Subcutaneous abdominal adipose tissue (tissue), 5 donors: ENCODE measurements around the gene ERVMER34-1.

Experiments
- H3K27ac ChIP-seq: one replicate; pipeline ENCODE4 v1.7.0; 2013; ENCODE audit warnings: low read depth, mild to moderate bottlenecking, inconsistent platforms, low read length, moderate library complexity
- H3K27me3 ChIP-seq, 5 donors: one replicate each; pipeline ENCODE4 v1.7.0; 2013; ENCODE audit warnings: low read length in 5 of 5, inconsistent platforms in 1 of 5; ENCODE audit not compliant: control insufficient read depth in 5 of 5, insufficient read depth in 4 of 5
- H3K36me3 ChIP-seq, 5 donors: one replicate each; pipeline ENCODE4 v1.7.0; 2013; ENCODE audit warnings: low read length in 5 of 5; ENCODE audit not compliant: control insufficient read depth in 5 of 5, insufficient read depth in 5 of 5
- H3K4me1 ChIP-seq, 5 donors: one replicate each; pipeline ENCODE4 v1.7.0; 2013; ENCODE audit warnings: low read length in 5 of 5, mild to moderate bottlenecking in 3 of 5, moderate library complexity in 1 of 5; ENCODE audit not compliant: control insufficient read depth in 5 of 5, insufficient read depth in 5 of 5
- H3K4me3 ChIP-seq, 5 donors: one replicate each; pipeline ENCODE4 v1.7.0; 2013; ENCODE audit warnings: low read length in 5 of 5, low read depth in 1 of 5
- H3K9ac ChIP-seq, 5 donors: one replicate each; pipeline ENCODE4 v1.7.0; 2013; ENCODE audit warnings: low read length in 5 of 5, mild to moderate bottlenecking in 4 of 5, moderate library complexity in 3 of 5
- H3K9me3 ChIP-seq, 5 donors: one replicate each; pipeline ENCODE4 v1.7.0; 2013; ENCODE audit warnings: low read length in 5 of 5; ENCODE audit not compliant: control insufficient read depth in 5 of 5
- donor health status: healthy.
- donor health status: healthy.
- donor health status: healthy.
- donor health status: healthy.
- donor health status: healthy.

ERVMER34-1 gene

DNA sequence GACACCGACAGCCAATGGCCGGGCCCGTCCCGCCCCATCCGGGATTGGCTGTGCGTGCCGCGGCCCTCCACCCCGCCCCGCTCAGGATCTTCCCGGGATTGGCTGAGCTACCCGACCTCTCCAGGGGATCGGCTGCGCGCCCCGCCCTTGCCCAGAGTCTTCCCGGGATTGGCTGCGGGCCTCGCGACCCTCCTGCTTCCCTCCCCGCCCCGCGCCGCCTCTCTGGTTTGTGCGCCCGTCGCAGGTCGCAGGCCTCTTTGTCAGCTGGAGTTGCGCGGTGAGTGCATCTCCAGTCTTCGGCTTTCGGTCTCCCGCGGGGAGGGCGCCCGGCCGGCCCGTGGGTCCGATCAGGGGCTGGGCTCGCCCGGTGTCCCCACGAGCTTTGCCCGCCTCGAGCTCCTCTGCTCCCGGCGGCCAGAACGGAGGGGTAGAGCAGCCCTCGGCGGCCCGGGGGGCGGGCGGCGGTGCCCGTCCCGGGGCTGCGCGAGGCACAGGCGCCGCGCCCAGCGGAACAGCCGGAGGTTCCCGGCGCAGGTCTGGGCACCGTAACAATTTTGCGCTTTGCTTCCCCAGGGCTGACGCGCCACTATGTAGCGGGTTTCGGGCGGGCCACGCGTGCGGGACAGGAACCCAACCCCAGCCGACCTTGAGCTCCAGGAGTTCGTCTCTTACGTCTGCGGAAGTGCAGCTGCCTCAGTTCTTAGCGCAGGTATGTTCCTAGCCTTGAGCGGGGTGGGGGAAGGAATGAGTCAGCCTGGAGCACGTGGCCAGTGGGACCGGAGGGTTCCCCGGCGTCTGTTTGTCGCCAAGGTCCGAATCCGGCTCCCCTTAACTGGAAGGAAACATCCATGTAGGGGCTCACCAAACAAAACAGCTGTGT, 38.7 kb downstream of the ERVMER34-1 start:
- H3K9ac ChIP-seq = peak overlapping the region in 4 of 5 donors; percentile 57 to 87 (median 76)
- H3K27ac ChIP-seq = peak overlapping the region; percentile 71
- peaks cover 3 to 20% (median 15%) of the 10 kb centered on the region in 5 donors for H3K4me1 ChIP-seq
- peaks cover 0 to 10% (median 3%) of the 10 kb centered on the region in 5 donors for H3K36me3 ChIP-seq
- peak overlapping the region; percentile 71 to 84 (median 82) for H3K4me3 ChIP-seq
- H3K9me3 ChIP-seq = no peaks in the 10 kb centered on the region
- no peaks in the 10 kb centered on the region for H3K27me3 ChIP-seq

DNA sequence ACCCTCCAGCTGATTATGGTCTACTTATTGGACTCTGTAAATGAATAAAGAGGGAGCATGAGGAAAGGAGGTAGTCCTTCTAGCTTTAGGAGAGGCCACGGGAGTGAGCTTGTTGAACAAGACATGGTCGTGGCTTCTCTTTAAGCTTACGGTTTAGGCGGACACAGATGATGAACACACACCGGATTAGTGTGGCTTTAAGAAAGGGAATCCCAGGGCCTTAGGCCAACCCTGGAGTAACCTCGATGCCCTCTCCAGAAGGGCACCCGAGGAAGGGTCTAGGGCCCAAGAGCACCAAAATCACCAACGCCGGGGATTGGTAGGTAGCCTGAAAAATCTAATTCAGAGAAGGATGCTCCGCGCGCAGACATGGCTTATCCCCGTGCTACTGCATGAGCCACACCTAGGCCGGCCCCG, 39.4 kb downstream of the ERVMER34-1 start:
- Histone ChIP-seq H3K9ac (peak overlapping the region in 1 of 5 donors; percentile 42), H3K36me3 (peaks cover 0 to 10% (median 3%) of the 10 kb centered on the region in 5 donors), H3K27ac (no peak overlapping the region), H3K9me3 (no peaks in the 10 kb centered on the region), H3K4me3 (peak overlapping the region; percentile 40 to 84 (median 61)), H3K27me3 (no peaks in the 10 kb centered on the region), H3K4me1 (peaks cover 3 to 20% (median 15%) of the 10 kb centered on the region in 5 donors)

DNA sequence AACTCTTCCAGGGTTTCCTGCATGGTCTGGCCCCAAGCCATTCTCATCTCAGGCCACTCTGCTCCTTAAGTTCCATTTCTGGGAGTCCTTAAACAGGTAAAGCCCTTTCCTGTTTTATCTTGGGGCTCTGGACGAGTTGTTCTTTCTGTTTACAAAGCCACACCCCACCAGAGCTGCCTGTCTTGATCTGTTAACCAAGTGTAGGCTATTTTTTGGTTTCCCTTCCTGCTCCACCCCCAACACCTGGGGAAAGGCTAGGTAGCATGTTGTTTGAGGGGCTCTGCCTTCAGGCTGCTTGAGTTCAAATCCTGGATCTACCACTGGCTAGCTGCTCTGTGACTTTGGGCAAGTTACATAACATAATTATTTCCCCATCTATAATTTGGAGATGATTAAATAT, 40.0 kb downstream of the ERVMER34-1 start:
- H3K36me3 ChIP-seq = peaks cover 0 to 8% (median 3%) of the 10 kb centered on the region in 5 donors
- H3K27ac ChIP-seq = no peak overlapping the region
- H3K4me3 ChIP-seq = no peak overlapping the region

DNA sequence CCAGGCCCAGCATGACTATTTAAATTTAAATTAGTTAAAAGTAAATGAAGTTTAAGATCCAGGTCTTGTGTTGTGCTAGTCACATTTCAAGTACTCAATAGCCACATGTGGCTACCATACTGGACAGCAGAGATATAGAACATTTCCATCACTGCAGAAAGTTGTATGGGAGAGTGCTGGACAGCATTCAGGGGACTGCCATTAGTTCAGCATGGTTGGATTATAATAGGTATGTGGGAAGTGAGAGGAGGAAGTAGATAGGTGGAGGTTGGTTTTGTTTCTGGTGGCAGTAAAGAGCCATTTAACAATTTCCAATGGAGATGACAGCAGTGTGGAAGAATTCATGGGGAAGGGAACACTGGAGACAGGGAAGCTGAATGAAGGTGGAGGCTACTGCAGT, 42.1 kb downstream of the ERVMER34-1 start:
- H3K27me3 ChIP-seq = no peaks in the 10 kb centered on the region
- no peak overlapping the region for H3K27ac ChIP-seq
- no peak overlapping the region for H3K9ac ChIP-seq
- no peaks in the 10 kb centered on the region for H3K9me3 ChIP-seq
- no peaks in the 10 kb centered on the region for H3K36me3 ChIP-seq
- no peak overlapping the region for H3K4me3 ChIP-seq
- H3K4me1 ChIP-seq = peaks cover 3 to 21% (median 19%) of the 10 kb centered on the region in 5 donors

More for the DNA sequence above, 40.0 kb downstream of the ERVMER34-1 start:
- Histone ChIP-seq H3K27me3 (no peaks in the 10 kb centered on the region), H3K4me1 (peaks cover 3 to 20% (median 15%) of the 10 kb centered on the region in 5 donors), H3K9me3 (no peaks in the 10 kb centered on the region), H3K9ac (no peak overlapping the region)

DNA sequence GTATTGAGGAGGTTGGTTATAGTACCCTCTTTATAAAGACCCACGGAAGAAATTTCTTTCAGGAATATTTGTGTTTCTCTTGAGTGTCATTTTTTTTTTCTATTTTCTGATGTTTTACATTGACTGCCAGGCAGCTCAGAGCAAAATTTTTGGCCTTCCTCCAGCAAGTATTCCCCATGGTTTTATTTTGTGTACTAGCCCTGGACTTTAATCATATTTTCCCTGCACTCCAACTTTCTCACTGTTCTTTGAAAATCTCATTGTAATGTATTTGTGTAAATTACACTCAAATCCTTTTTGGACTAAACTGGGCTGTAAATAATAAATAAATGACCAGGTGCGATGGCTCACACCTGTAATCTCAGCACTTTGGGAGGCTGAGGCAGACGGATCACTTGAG, 46.6 kb downstream of the ERVMER34-1 start:
- H3K27ac ChIP-seq = no peak overlapping the region
- H3K9me3 ChIP-seq = no peaks in the 10 kb centered on the region
- H3K4me3 ChIP-seq = no peak overlapping the region
- H3K36me3 ChIP-seq = no peaks in the 10 kb centered on the region
- peaks cover 0 to 3% (median 0%) of the 10 kb centered on the region in 5 donors for H3K4me1 ChIP-seq
- no peaks in the 10 kb centered on the region for H3K27me3 ChIP-seq
- H3K9ac ChIP-seq = no peak overlapping the region

DNA sequence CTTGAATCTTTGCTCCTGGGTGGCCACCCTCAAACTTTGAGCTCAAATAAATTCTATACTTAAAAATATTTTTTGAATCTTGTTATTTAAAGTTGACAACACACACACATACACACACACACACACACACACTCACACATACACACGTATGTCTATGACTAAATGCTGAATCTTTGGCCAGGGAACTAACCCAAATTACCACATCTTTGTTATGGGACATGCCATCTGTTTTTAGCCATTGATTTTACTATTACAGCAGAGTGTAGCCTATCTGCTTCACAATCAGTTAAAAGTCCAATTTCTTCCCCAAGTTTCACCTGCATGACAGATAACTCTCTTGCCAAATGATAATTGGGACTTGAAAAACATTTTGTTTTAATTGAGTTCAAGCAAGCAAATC, 47.1 kb downstream of the ERVMER34-1 start:
- Histone ChIP-seq H3K4me3 (no peak overlapping the region), H3K9ac (no peak overlapping the region), H3K27me3 (no peaks in the 10 kb centered on the region), H3K27ac (no peak overlapping the region), H3K36me3 (no peaks in the 10 kb centered on the region), H3K9me3 (no peaks in the 10 kb centered on the region), H3K4me1 (peaks cover 0 to 3% (median 0%) of the 10 kb centered on the region in 5 donors)

DNA sequence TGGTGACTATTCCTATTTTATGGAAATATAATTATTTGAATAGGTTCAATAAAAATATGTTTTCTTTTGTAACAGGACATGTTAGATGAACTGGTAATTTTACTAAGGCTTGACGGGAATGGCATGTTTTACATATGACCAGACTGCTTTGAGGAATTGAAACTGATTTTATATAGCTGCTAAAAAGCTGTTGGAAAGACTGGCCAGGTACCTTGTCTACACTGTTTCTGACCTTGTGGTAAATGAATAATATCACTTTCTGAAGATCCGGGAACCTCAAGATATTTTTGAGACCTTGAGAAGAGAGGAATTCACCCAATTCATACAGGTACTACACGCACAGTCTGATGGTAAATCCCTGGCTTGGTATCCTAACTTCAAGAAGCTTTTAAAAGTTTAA, 50.0 kb downstream of the ERVMER34-1 start:
- Histone ChIP-seq H3K27ac (no peak overlapping the region), H3K9ac (no peak overlapping the region), H3K9me3 (no peaks in the 10 kb centered on the region), H3K4me1 (peaks cover 0 to 4% (median 3%) of the 10 kb centered on the region in 5 donors), H3K27me3 (no peaks in the 10 kb centered on the region), H3K36me3 (no peaks in the 10 kb centered on the region), H3K4me3 (no peak overlapping the region)

DNA sequence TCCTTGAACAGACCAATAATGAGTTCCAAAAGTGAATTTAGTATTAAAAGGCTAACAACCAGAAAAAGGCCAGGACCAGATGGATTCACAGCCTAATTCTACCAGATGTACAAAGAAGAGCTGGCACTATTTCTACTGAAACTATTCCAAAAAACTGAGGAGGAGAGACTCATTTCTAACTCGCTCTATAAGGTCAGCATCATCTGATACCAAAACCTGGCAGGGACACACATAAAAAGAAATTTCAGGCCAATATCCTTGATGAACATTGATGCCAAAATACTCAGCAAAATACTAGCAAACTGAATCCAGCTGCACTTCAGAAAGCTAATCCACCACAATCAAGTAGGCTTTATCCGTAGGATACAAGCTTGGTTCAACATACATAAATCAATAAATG, 56.3 kb downstream of the ERVMER34-1 start:
- no peaks in the 10 kb centered on the region for H3K36me3 ChIP-seq
- no peak overlapping the region for H3K9ac ChIP-seq
- H3K9me3 ChIP-seq = peaks cover 3 to 11% (median 9%) of the 10 kb centered on the region in 5 donors
- peaks cover 0 to 4% (median 0%) of the 10 kb centered on the region in 5 donors for H3K4me1 ChIP-seq
- H3K27ac ChIP-seq = no peak overlapping the region
- H3K27me3 ChIP-seq = peaks cover 0 to 4% (median 0%) of the 10 kb centered on the region in 5 donors
- H3K4me3 ChIP-seq = no peak overlapping the region

DNA sequence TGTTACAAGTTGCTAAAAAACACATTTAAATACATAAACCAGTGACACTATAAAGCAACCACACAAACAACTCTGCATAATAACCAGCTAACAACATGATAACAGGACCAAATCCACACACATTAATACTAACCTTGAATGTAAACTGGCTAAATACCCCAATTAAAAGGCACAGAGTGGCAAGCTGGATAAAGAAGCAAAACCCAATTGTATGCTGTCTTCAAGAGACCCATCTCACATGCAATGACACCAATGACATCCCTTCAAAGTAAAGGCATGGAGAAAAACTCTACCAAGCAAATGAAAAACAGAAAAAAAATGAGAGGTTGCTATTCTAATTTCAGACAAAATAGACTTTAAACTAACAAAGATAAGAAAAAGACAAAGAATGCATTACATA, 57.7 kb downstream of the ERVMER34-1 start:
- peaks cover 3 to 11% (median 9%) of the 10 kb centered on the region in 5 donors for H3K9me3 ChIP-seq
- H3K27me3 ChIP-seq = peaks cover 0 to 4% (median 0%) of the 10 kb centered on the region in 5 donors
- no peak overlapping the region for H3K4me3 ChIP-seq
- H3K36me3 ChIP-seq = no peaks in the 10 kb centered on the region
- no peak overlapping the region for H3K9ac ChIP-seq
- peaks cover 0 to 4% (median 0%) of the 10 kb centered on the region in 5 donors for H3K4me1 ChIP-seq
- no peak overlapping the region for H3K27ac ChIP-seq
